HEK293 (cell line): Measurements from ENCODE around the gene ZNF234.
"Not testable (repeated sequence)": the region's sequence is repeated elsewhere in the genome, so short reads cannot be mapped to it uniquely, and the experiment has no call there.

Experiments
- CTCF ChIP-seq: fragments of 450-650 bp; formaldehyde crosslinking; IDR thresholded peaks from 2 replicates; pipeline ENCODE4 v1.5.1; 2016; ENCODE audit warnings: missing biosample characterization, missing genetic modification characterization
- FEZF1 ChIP-seq: fragments of 450-650 bp; formaldehyde crosslinking; IDR thresholded peaks from 2 replicates; pipeline ENCODE4 v1.5.1; 2016; ENCODE audit warnings: missing biosample characterization, missing genetic modification characterization
- KLF8 ChIP-seq: fragments of 450-650 bp; formaldehyde crosslinking; IDR thresholded peaks from 2 replicates; pipeline ENCODE4 v1.5.1; 2016; ENCODE audit warnings: missing biosample characterization, missing genetic modification characterization
- REPIN1 ChIP-seq: fragments of 450-650 bp; formaldehyde crosslinking; IDR thresholded peaks from 2 replicates; pipeline ENCODE4 v1.5.1; 2017; ENCODE audit warnings: missing biosample characterization, missing genetic modification characterization, low read depth
- REST ChIP-seq: fragments of 450-650 bp; formaldehyde crosslinking; IDR thresholded peaks from 2 replicates; pipeline ENCODE4 v1.5.1; 2016; ENCODE audit warnings: missing biosample characterization, missing genetic modification characterization
- ZNF138 ChIP-seq: fragments of 450-650 bp; formaldehyde crosslinking; IDR thresholded peaks from 2 replicates; pipeline ENCODE4 v1.5.1; 2016; ENCODE audit warnings: missing biosample characterization, missing genetic modification characterization, borderline replicate concordance
- ZNF202 ChIP-seq: fragments of 450-650 bp; formaldehyde crosslinking; IDR thresholded peaks from 2 replicates; pipeline ENCODE4 v1.5.1; 2016; ENCODE audit warnings: missing biosample characterization, missing genetic modification characterization, borderline replicate concordance

- TF ChIP-seq CTCF (tag by site-specific recombination); REST (tag by site-specific recombination); FEZF1; REPIN1 (tag by site-specific recombination); ZNF138 (tag by site-specific recombination); KLF8 (tag by site-specific recombination); ZNF202 (tag by site-specific recombination): not testable (repeated sequence)
Measured at GRCh38 chr19:44121162-44121561, 20.2 kb upstream of the ZNF234 start.
